ENCODE data around the gene TXNDC12.
"Not testable (repeated sequence)": the region's sequence is repeated elsewhere in the genome, so short reads cannot be mapped to it uniquely, and the experiment has no call there.

TXNDC12 gene

GRCh38 chr1:52008071-52008809 is 46.8 kb downstream of the TXNDC12 start:
- H3K9me3 ChIP-seq (ENCODE audit: insufficient read depth, low read depth, low read length), result no peaks in the 10 kb centered on the region
- H3K27ac ChIP-seq (ENCODE audit: low read length), result no peak overlapping the region
- peaks cover 20% of the 10 kb centered on the region for H3K4me1 ChIP-seq (ENCODE audit: insufficient read depth, low read length)
- no peak overlapping the region; the same call in 1 of the 2 replicates for H3K9ac ChIP-seq (ENCODE audit: low read depth, low read length)
- H3K4me3 ChIP-seq (ENCODE audit: low read length), result no peak overlapping the region
- no peaks in the 10 kb centered on the region for H3K27me3 ChIP-seq (ENCODE audit: insufficient read depth, low read length)
- H3K36me3 ChIP-seq (ENCODE audit: insufficient read depth, low read depth, low read length), result no peaks in the 10 kb centered on the region

DNA sequence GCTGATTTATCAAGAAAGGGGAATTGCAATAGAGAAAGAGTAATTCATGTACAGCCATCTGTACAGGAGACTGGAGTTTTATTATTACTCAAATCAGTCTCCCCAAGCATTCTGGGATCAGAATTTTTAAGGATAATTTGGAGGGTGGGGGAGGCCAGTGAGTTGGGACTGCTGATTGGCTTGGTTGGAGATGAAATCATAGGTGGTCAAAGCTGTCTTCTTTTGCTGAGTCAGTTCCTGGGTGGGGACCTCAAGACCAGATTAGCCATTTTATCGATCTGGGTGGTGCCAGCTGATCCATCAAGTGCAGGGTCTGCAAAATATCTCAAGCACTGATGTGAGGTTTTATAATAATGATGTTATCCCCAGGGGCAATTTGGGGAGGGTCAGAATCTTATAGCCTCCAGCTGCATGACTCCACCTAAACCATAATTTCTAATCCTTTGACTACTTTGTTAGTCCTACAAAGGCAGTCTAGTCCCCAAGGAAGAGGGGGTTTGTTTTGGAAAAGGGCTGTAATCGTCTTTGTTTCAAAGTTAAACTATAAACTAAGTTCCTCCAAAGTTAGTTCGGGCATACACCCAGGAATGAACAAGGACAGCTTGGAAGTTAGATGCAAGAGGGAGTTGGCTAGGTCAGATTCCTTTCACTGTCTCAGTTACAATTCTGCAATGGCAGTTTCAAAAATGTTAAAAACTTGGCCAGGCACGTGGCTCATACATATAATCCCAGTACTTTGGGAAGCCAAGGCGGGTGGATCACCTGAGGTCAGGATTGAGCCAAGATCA is 47.6 kb downstream of the TXNDC12 start:
- Histone ChIP-seq H3K4me1 (ENCODE audit: insufficient read depth, low read length) (peaks cover 20% of the 10 kb centered on the region), H3K36me3 (ENCODE audit: insufficient read depth, low read depth, low read length) (no peaks in the 10 kb centered on the region), H3K27me3 (ENCODE audit: insufficient read depth, low read length) (no peaks in the 10 kb centered on the region), H3K27ac (ENCODE audit: low read length) (peak overlapping the region; percentile 52), H3K4me3 (ENCODE audit: low read length) (no peak overlapping the region), H3K9me3 (ENCODE audit: insufficient read depth, low read depth, low read length) (no peaks in the 10 kb centered on the region), H3K9ac (ENCODE audit: low read depth, low read length) (peak overlapping the region; percentile 3; the same call in 1 of the 2 replicates)

- H3K4me3 ChIP-seq (ENCODE audit: low read length); H3K27ac ChIP-seq (ENCODE audit: low read length); H3K27me3 ChIP-seq (ENCODE audit: insufficient read depth, low read length); H3K36me3 ChIP-seq (ENCODE audit: insufficient read depth, low read depth, low read length); H3K9me3 ChIP-seq (ENCODE audit: insufficient read depth, low read depth, low read length): not testable (repeated sequence)
- Histone ChIP-seq H3K4me1 (ENCODE audit: insufficient read depth, low read length) (peaks cover 20% of the 10 kb centered on the region), H3K9ac (ENCODE audit: low read depth, low read length) (peak overlapping the region; percentile 53)
Measured at GRCh38 chr1:52006081-52006553, 48.9 kb downstream of the TXNDC12 start.

GRCh38 chr1:52005548-52005947 is 49.4 kb downstream of the TXNDC12 start:
- H3K27me3 ChIP-seq (ENCODE audit: insufficient read depth, low read length); H3K4me3 ChIP-seq (ENCODE audit: low read length); H3K36me3 ChIP-seq (ENCODE audit: insufficient read depth, low read depth, low read length); H3K27ac ChIP-seq (ENCODE audit: low read length); H3K9me3 ChIP-seq (ENCODE audit: insufficient read depth, low read depth, low read length): not testable (repeated sequence)
- Histone ChIP-seq H3K4me1 (ENCODE audit: insufficient read depth, low read length) (peaks cover 20% of the 10 kb centered on the region), H3K9ac (ENCODE audit: low read depth, low read length) (peak overlapping the region; percentile 53)

GRCh38 chr1:52003877-52004276 is 51.1 kb downstream of the TXNDC12 start:
- Histone ChIP-seq H3K4me1 (ENCODE audit: insufficient read depth, low read length) (peaks cover 20% of the 10 kb centered on the region), H3K27ac (ENCODE audit: low read length) (no peak overlapping the region), H3K27me3 (ENCODE audit: insufficient read depth, low read length) (no peaks in the 10 kb centered on the region), H3K36me3 (ENCODE audit: insufficient read depth, low read depth, low read length) (no peaks in the 10 kb centered on the region), H3K9me3 (ENCODE audit: insufficient read depth, low read depth, low read length) (no peaks in the 10 kb centered on the region), H3K4me3 (ENCODE audit: low read length) (no peak overlapping the region), H3K9ac (ENCODE audit: low read depth, low read length) (no peak overlapping the region)

DNA sequence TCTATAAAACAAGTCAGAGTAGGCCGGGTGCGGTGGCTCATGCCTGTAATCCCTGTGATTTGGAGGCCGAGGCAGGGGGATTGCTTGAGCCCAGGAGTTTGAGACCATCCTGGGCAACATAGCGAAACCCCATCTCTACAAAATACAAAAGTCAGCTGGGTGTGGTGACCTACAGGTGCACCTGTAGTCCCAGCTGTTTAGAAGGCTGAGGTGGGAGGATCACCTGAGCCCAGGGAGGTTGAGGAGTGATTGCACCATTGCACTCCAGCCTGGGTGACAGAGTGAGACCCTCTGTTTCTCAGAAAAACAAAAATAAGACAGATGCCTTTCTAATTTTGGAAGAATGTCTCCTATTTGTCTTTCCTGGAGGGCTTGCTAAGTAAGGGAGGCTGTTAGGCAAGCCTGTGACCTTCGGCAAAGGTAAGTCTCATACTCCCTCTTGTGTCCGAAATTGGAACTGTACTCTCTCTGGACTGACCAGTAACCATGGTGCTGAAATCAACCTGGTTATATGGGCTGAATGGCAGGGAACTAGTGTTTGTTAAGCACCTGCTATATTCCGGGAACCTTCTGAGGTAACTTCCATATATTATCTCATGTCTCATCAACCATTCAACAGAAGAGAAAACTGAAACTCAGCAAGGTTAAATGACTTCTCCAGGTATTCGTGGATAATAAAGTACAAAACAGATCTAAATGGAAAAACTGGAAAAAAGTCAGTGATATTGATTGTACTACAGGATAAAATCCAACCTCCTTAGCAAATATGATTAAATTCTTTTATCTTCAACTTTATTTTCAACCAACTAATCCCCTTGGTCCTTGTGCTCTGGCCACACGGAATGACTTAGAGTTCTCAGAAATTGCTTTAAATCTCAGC is 52.7 kb downstream of the TXNDC12 start:
- no peak overlapping the region for H3K9ac ChIP-seq (ENCODE audit: low read depth, low read length)
- peaks cover 20% of the 10 kb centered on the region for H3K4me1 ChIP-seq (ENCODE audit: insufficient read depth, low read length)
- H3K9me3 ChIP-seq (ENCODE audit: insufficient read depth, low read depth, low read length), result no peaks in the 10 kb centered on the region
- no peak overlapping the region for H3K4me3 ChIP-seq (ENCODE audit: low read length)
- H3K27me3 ChIP-seq (ENCODE audit: insufficient read depth, low read length), result no peaks in the 10 kb centered on the region
- H3K36me3 ChIP-seq (ENCODE audit: insufficient read depth, low read depth, low read length), result no peaks in the 10 kb centered on the region
- H3K27ac ChIP-seq (ENCODE audit: low read length), result no peak overlapping the region

DNA sequence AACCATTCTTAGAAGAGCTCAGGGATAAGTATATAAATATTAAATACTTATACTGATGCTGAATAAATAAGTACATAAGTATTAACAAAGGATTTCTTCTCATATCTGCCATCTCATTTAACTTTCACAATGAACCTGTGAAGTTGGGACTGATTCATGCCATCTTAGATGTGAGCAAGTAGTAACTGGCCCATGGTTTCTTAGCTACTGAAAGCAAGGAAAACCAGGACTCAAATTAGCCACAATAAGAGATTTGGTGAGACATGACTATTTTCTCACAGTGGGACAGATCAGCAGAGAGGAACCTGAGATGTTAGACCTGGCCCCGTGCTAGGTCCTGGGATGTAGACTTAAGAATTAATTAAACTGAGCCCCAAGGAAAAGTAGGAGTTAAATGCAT is 56.3 kb downstream of the TXNDC12 start:
- no peaks in the 10 kb centered on the region for H3K36me3 ChIP-seq (ENCODE audit: insufficient read depth, low read depth, low read length)
- no peaks in the 10 kb centered on the region for H3K27me3 ChIP-seq (ENCODE audit: insufficient read depth, low read length)
- no peak overlapping the region for H3K9ac ChIP-seq (ENCODE audit: low read depth, low read length)
- no peak overlapping the region for H3K27ac ChIP-seq (ENCODE audit: low read length)
- H3K4me3 ChIP-seq (ENCODE audit: low read length), result no peak overlapping the region
- peaks cover 9% of the 10 kb centered on the region; the same call in 1 of the 2 replicates for H3K4me1 ChIP-seq (ENCODE audit: insufficient read depth, low read length)
- no peaks in the 10 kb centered on the region for H3K9me3 ChIP-seq (ENCODE audit: insufficient read depth, low read depth, low read length)

DNA sequence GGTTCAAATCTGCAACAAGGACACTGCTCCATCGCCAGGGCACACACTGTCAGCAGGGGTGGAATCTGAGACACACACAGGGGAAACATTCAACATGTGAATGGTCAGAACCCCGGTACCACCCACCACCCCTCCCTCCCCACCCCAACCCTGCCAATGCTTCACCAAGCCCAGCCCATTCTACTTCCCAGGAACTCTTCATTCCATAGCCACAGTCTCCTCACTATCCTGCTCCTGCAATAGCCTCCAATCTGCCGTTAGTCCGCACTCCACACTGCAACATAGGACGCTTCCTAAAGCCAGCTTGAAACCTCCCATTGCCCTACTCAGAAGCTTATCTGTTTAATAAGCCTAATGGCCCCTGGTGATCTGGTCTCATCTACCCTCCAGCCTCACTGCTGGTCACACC is 57.0 kb downstream of the TXNDC12 start:
- H3K9me3 ChIP-seq (ENCODE audit: insufficient read depth, low read depth, low read length), result no peaks in the 10 kb centered on the region
- no peaks in the 10 kb centered on the region for H3K36me3 ChIP-seq (ENCODE audit: insufficient read depth, low read depth, low read length)
- no peak overlapping the region for H3K9ac ChIP-seq (ENCODE audit: low read depth, low read length)
- peaks cover under 1% of the 10 kb centered on the region; the same call in 1 of the 2 replicates for H3K27me3 ChIP-seq (ENCODE audit: insufficient read depth, low read length)
- H3K27ac ChIP-seq (ENCODE audit: low read length), result no peak overlapping the region
- H3K4me1 ChIP-seq (ENCODE audit: insufficient read depth, low read length), result peaks cover 9% of the 10 kb centered on the region; the same call in 1 of the 2 replicates
- H3K4me3 ChIP-seq (ENCODE audit: low read length), result peak overlapping the region; percentile 9; the same call in 1 of the 2 replicates

DNA sequence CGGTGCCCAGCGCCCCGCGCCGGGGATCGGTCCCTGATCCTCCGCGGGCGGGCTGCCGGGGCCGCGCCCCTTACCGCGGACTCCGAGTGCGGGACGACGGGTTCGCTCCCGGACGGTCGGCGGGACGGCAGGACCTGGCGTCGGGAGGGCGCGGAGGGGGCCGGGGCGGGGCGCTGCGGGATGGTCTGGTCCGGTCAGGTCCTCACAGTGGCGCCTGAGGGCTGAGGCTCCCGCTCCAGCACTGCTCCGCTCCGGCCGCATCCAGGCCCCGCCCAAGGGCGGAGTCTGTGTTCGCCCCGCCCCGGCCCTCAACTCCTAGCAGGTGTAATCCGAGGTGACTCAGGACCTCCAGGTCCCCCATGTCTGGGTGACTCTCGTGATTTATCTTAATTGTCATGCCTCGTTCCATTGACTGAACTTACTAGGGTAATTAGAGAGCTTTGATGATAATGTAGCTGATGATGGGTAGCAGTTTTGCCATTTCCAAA is 64.5 kb downstream of the TXNDC12 start, which contains the start of gene RAB3B:
TSS of gene RAB3B (minus strand) at position 223 of the 488 bp plus-strand sequence. CDS start 13,583 bp downstream, outside the sequence.
- H3K27ac ChIP-seq (ENCODE audit: low read length), result no peak within 1 kb of the TSS
- H3K4me1 ChIP-seq (ENCODE audit: insufficient read depth, low read length), result 0 out of 2 replicates have a peak, but pooled peaks cover 4% of the 10 kb centered on the region
- peak within 1 kb of the TSS; percentile 70; the same call in 1 of the 2 replicates for H3K9ac ChIP-seq (ENCODE audit: low read depth, low read length)
- peaks cover 20% of the 10 kb centered on the region for H3K27me3 ChIP-seq (ENCODE audit: insufficient read depth, low read length)
- no peaks in the 10 kb centered on the region for H3K9me3 ChIP-seq (ENCODE audit: insufficient read depth, low read depth, low read length)
- H3K4me3 ChIP-seq (ENCODE audit: low read length), result peak within 1 kb of the TSS; percentile 76
- H3K36me3 ChIP-seq (ENCODE audit: insufficient read depth, low read depth, low read length), result peaks cover 11% of the 10 kb centered on the region

DNA sequence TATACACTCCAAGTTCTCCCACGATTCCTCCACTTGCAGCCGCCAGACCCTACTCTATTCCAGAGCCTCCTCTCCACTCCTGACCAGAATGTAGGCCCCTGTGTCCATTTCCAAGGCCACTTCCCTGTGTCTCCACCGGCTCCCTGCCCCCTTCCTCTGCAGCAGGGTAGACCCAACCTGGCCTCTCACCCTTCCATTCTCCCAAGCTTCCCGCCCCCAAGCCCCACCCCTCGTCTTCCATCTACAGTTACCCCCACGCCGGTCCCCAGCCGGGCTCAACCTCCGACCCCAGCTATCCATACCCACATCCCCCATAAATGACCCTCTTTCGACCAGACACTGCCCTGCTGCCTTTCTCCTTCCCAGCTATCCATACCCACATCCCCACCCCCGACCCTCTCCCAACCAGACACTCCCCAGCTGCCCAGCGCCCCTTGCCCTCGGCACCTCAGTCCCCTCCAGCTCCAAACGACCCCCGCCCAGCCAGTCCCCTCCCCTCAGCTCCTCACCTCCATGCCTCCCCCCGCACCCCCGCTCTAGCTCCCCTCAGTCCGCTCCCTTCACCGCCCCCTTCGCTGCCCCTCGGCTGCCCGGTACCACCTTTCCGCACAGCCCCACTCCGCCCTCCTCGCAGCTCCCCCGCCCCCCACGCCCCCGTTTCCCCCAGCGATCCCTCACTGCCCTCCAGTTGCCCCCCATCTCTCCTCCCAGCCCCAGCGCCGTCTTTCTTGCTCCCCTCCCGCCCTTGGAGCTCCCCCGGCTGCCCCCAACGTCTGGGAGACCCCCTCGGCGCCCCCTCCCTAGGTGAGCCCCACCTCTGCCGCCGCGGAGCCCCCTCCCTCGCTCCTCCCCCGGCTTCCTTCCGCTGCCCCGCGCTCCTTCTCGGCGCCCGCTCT is 65.2 kb downstream of the TXNDC12 start:
- peaks cover 11% of the 10 kb centered on the region for H3K36me3 ChIP-seq (ENCODE audit: insufficient read depth, low read depth, low read length)
- peak overlapping the region; percentile 70; the same call in 1 of the 2 replicates for H3K9ac ChIP-seq (ENCODE audit: low read depth, low read length)
- no peak overlapping the region for H3K27ac ChIP-seq (ENCODE audit: low read length)
- 0 out of 2 replicates have a peak, but pooled peaks cover 4% of the 10 kb centered on the region for H3K4me1 ChIP-seq (ENCODE audit: insufficient read depth, low read length)
- H3K9me3 ChIP-seq (ENCODE audit: insufficient read depth, low read depth, low read length), result no peaks in the 10 kb centered on the region
- H3K4me3 ChIP-seq (ENCODE audit: low read length), result peak overlapping the region; percentile 76
- peaks cover 20% of the 10 kb centered on the region for H3K27me3 ChIP-seq (ENCODE audit: insufficient read depth, low read length)
